ENCODE measurements around the gene ENDOG.

The ENDOG gene

DNA sequence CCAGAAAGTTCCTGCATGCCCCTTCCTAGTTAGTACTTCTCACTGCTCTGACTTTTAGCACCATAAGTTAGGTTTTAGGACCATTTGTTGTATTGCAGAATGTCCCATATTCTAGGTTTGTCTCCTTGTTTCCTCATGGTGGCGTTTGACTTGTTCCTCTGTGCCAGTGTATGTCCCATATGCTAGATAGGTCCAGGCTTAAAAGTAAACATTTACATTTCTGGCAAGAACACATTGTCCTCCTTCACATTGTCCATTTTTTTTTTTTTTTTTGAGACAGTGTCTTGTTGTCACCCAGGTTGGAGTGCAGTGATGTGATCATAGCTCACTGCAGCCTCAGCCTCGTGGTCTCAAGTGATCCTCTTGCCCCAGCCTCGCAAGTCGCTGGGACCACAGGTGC is 15.8 kb upstream of the ENDOG start:
- DNase-seq: no peak

DNA sequence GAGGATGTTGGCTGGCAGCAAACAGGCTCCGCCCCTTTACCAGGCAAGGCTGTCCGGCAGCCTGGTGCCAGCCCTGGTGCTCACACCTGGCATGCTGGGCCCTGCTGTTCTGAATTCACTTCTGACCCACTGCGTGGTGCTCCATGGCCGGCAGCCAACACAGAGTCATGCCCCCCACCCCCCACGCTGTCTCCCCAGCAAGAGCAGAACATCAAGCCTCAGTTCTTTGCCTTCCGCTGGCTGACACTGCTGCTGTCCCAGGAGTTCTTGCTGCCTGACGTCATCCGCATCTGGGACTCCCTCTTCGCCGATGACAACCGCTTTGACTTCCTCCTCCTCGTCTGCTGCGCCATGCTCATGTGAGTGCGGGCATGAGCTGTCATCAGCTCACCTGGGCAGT is 12.6 kb upstream of the ENDOG start:
- no peak for DNase-seq

DNA sequence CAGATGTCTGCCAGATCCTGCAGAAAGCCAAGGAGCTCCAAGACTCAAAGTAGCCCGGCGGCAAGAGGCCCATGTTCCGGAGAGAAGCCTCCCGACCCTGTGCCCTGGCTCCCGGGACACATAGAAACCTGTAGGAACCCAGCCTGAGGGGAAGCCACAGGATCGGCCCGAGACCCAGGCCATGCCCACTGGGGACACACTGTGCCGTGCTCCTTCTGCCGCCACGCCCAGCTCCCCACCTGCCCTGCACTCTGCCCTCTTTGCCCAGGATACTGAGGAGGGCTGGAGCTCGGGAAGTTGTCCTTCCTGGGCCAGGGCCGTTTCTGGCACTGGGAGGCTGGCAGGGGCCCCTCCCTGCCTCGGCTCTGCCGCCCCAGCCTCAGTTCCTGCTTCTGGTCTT is 10.5 kb upstream of the ENDOG start:
- DNase-seq: no peak

DNA sequence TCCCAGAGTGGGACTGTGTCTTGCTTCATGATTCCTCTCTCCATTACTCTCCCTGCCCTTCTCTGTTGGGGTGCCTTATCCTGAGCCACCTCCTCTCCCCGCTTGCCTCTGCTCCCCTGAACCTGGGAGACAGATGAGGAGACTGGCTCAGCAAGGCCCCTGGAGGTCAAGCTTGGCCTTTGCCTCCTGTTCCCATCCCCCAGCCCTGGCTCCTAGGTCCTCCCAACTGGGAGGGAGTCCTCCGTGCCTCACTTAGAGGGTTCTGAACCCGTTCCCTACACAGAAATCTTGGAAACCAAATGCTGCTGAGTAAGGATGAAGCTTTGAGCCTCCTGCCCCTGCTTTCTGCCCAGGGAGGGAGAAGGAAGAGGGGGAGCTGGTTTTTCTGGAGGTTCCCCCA is 9.8 kb upstream of the ENDOG start:
- DNase-seq: no peak

DNA sequence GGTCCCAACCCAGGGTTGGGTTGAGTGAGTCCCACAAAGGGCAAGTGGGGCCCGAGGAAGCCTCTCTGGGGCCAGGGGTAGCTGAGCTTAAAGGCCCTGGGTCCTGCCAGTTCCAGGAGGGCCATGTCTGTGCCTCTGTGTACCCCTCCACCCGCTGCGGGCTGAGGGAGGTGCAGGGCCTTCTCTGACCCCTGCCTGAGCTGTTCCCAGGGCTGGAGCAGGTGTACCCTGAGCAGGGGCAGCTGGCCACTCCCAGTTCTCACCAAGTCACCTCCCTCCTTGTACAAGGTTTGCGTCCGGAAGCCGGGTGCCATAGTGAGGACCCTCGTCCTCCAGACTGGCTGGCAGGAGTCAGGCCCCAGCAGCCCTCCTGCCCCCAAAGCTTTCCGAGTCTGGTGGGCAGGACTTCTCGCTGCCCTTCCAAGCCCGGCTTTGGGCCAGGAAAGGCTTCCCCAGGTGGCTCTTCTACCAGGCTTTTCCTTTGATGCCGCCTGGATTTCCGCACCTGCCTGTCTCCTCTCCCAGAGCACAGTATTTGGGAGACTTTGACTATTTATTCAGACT is 9.2 kb upstream of the ENDOG start:
- DNase-seq: no peak

DNA sequence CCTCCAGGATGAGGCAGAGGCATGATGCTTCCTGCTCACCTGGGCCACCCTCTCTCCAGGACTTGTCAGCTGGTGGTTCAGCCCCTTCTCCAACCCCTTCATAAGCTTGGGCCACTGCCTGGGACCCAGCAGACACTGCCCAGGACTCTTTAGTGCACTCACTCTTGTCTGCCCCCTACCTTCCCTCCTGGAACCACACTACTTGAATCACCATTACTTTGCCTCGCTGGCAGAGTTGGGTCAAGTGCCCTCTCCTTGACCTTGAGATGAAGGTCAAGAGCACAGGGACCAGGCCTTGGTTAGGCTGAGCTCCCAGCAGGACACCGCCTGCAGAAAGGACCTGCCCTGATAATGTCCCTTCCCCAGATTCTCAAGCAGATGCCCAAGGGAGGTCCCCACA is 8.5 kb upstream of the ENDOG start:
- DNase-seq: no peak

DNA sequence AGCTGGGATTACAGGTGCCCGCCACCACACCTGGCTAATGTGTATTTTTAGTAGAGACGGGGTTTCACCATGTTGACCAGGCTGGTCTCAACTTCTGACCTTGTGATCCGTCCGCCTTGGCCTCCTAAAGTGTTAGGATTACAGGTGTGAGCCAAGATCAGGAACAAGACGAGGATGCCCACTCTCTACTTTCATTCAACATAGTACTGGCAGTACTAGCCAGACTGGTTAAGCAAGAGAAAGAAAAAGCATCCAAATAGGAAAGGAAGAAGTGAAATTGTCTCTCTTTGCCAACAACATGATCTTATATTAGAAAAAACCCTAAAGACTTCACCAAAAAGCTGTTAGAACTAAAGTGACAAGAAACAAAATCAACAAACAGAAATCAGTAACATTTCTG is 7.4 kb upstream of the ENDOG start:
- no peak for DNase-seq

DNA sequence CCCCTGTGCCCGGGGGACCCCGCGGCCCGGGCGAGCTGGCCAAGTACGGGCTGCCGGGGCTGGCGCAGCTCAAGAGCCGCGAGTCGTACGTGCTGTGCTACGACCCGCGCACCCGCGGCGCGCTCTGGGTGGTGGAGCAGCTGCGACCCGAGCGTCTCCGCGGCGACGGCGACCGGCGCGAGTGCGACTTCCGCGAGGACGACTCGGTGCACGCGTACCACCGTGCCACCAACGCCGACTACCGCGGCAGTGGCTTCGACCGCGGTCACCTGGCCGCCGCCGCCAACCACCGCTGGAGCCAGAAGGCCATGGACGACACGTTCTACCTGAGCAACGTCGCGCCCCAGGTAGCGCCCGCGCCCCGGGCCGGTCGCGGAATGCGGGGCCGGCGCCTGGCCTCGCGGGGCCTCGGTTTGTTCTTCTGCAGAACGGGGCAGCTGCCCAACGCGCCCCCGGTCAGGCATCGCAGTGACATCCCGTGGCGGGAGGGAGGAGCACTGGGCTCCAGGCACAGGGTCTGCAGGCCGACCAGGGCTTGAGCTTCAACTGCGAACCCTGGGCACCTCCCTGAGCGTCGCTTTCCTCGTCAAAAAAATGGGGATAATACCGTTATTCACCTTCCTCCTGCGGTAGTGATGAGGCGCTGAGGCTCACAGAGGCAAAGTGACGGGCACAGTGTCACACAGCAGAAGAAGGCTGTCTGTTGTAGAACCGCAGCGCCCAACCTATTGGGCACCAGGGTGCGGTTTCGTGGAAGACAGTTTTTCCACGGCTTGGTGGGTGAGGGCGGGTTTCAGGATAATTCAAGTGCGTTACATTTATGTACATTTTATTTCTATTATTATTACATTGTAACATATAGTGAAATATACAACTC is 777 bp downstream of the ENDOG start:
- DNase-seq: no peak

DNA sequence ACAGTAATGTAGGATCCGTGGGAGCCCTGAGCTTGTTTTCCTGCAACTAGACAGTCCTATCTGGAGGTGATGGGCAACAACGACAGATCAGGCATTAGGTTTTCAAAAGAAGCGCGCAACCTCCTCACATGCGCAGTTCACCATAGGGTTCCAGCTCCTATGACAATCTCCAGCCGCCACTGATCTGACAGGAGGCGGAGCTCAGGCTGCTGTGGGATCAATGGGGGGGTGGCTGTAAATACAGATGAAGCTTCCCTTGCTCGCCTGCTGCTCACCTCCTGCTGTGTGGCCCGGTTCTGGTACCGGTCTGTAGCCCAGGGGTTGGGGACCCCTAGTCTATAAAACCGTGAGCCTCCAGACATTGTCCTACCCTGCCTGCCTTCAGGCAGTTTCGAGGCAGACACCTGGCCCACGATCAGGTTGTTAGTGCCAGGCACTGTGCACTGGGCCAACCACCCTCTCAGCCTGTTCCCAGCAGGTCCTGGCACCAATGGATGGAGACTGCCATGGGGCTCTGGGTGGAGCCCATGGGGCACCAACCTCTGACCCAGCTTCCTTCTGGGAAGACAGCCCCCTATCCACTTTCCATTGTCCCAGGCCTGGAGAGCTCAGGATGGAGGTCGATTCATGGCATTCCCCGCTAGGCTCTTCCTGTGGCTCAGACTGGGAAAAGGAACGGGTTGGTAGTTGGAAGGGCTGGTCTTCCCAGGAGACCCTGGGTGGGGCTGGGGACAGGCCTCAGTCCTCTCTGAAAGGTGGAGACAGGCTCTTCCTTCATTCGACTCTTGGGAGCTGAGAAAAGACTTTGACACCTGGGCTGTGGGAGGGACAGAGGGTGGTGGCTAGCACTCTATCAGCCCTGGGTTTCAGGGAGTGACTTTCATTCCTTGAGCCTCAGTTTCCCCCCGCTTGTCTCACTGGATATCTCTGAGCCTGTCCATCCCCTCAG is 1.7 kb downstream of the ENDOG start:
- DNase-seq: peak; percentile 68

DNA sequence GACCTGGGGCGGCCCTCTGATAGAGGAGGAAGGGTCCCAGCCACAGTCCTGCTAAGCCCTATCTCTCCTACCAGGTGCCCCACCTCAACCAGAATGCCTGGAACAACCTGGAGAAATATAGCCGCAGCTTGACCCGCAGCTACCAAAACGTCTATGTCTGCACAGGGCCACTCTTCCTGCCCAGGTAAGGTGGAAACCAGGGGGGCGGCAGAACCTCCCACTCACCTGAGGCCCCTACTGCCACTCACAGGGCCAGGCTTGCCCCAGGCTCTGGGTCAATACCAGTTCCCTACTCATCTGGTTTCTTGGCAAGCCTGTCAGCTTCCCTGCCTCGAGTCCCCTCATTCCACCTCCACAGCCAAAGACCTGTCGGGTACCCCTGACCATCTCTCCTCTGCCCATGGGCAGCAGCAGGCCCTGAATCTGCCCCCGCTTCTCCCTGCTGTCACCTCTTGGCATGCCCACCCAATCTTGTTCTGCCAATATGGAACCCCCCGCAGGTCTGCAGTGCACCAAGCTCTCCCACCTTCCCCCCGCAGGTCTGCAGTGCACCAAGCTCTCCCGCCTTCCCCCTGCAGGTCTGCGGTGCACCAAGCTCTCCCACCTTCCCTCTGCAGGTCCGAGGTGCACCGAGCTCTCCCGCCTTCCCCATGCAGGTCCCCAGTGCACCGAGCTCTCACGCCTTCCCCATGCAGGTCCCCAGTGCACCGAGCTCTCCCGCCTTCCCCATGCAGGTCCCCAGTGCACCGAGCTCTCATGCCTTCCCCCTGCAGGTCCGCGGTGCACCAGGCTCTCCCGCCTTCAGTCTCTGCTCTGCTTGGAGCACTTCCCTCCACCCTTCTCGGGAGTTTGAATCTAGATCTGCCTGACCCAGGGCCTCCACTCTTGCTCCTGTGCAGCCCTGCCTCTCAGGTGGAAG is 2.6 kb downstream of the ENDOG start:
- DNase-seq: no peak

DNA sequence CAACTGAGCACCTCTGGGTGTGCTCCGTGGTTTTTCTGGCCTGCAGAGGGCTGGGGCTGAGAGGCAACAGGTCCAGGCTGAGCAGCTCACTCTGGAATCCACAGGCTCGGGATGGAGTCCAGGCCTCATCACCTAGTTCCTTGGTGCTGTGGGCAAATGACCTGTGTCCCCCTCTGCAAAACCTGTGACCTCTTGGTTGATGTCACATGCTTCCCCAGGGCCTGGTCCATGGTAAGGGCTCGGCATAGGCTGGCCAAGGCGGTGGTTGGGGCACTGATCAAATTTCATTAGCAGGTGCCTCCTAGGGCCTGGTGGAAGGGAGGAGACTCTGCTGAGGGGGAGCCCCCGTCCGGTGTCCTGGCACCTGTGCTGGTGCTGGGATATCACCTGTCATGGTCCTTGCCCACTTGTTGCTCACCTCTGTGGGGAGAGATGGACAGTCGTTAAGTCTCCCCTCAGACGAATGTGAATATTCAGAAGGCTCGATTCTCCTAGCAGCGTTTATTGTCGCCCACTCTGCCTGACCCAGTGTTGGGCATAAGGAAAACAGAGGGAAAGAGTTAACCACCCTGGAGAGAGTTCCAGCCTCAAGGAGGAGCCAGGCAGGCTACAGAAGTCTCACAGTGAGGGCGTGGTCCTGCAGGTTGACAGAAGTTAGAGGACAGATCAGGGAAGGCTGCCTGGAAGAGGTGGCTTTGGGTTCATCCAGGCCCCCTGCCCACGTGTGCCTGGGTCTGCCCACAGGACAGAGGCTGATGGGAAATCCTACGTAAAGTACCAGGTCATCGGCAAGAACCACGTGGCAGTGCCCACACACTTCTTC is 3.5 kb downstream of the ENDOG start:
- DNase-seq: no peak

DNA sequence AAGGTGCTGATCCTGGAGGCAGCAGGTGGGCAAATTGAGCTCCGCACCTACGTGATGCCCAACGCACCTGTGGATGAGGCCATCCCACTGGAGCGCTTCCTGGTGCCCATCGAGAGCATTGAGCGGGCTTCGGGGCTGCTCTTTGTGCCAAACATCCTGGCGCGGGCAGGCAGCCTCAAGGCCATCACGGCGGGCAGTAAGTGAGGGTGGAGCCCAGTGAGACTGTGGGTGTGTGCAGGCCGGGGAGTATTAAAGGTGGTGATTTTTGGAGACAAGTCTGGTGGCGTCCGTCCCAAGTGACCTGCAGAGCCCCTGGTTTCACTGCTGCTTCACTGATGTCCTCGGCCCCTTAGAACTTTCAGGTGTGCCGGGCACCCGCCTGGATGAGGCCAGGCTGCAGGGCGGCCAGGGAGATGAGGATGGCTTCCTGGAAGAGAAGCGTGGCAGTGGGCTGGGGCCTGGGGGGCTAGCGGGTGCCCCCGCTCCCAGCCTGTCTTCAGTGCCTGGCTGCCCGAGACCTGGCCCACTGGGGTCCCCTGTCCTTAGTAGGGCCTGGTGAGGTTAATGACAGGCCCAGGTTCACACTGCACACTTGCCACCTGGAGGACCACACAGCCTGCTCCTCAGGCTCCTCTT is 4.2 kb downstream of the ENDOG start:
- no peak for DNase-seq

DNA sequence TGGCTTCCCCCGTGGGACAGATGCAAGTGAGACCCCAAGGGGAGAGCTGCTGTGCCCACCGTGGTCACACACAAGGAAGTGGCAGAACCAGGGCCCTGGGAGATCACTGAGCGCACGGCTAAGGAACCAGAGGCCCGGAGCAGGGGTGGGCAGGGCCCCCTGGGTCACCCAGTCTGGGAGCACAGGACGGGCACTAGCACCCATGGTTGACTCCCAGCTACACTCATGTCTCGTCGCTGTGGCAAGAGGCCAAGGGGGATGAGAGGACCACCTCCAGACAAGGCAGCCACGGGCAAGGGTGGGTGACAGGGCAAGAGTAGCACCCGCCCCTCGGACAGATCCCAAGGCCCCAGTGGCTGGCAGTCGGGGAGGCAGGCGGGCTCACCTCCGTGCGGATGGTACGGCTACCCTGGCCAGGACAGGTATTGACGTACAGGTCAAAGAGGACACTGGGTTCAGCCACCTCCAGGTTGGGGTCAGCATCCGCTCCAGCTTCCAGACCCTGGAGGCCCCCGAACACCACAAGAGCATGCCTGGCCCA is 5.1 kb downstream of the ENDOG start:
- DNase-seq: no peak

DNA sequence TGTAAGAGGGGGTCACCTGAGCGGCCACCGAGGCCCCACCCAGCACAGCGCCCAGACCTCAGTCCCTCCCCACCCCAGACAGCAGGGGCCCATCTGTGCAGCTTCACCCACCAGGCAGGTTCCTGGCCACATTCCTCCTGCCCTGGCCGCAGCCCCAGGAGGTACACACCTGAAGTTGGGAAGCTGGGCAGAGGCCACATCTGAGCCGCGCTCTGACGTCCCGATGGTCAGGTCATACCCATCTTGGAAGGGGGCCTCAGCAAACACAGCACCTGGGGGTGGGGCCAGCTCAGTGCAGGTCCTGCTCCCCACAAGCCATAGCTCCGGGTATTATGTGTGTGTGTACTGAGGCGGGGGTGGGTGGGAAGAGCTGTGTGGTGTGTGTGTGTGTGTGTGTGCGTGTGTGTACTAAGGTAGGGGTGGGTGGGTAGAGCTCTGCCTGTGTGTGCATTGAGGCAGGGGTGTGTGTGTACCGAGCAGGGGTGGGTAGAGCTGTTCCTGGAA is 5.7 kb downstream of the ENDOG start:
- no peak for DNase-seq

DNA sequence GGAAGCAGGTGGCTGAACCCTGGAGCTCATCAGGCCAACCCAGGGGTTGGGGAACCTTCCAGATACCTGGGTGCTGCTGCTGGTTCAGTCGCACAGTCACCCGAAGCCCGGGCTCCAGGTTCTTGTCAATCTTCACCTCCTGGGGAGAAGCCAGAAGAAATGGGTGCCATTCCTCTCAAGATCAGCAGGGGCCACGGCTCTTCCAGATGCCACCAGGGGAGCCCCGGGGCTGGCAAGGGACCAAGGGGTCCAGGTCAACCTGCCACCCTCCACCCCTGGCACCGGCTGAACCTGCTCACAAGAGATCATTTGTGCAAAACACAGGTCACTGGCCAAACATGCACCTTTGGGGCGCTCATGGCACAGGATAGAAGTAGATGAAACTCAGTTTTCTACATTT is 6.6 kb downstream of the ENDOG start:
- no peak for DNase-seq

DNA sequence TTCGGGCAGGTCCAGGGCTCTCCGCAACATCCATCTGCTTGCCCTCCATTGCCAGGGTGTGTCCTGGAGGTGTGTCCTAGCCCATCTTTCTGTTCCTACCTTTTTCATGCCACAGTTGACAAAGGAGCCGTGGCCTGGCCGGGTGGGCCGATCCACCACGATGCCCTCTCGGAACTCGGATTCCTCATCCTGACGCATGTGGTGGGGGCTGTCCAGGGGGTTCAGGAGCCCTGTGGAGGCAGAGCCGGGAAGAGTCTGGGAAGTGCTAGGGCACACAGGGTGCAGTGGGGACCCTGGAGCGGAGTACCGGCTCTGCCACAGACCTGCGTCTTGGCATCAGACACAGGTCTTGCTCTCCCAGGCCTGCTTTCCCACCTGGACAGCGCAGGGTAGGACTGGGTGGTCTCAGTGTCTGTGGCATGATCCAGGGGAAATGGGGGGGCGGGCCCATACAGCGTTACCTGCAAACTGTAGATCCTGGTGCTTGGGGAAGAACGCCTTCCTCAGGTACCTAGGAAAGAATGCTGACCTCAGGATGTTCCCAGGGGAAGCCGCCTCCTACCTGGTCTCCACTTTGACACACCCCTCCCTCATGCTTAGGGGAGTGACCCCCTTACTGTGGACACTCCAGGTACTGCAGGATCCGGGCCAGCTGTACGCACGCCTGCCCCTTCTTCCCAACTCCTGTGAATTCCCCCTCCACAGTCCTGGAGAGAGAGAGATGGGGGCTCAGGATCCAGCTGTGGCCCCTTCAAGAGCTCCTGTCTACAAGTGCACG is 7.8 kb downstream of the ENDOG start:
- DNase-seq: no peak

DNA sequence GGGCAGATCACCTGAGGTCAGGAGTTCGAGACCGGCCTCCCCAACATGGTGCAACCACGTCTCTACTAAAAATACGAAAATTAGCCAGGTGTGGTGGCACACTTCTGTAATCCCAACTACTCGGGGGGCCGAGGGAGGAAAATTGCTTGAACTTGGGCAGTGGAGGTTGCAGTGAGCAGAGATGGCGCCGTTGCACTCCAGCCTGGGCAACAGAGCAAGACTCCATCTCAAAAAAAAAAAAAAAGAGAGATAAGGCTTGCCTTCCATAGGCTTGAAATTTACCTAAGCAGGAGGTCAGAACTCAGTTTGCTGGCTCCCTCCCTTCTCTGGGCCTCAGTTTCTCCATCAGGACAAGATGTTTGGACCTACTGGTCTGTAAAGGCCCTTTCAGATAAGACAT is 10.0 kb downstream of the ENDOG start:
- no peak for DNase-seq

DNA sequence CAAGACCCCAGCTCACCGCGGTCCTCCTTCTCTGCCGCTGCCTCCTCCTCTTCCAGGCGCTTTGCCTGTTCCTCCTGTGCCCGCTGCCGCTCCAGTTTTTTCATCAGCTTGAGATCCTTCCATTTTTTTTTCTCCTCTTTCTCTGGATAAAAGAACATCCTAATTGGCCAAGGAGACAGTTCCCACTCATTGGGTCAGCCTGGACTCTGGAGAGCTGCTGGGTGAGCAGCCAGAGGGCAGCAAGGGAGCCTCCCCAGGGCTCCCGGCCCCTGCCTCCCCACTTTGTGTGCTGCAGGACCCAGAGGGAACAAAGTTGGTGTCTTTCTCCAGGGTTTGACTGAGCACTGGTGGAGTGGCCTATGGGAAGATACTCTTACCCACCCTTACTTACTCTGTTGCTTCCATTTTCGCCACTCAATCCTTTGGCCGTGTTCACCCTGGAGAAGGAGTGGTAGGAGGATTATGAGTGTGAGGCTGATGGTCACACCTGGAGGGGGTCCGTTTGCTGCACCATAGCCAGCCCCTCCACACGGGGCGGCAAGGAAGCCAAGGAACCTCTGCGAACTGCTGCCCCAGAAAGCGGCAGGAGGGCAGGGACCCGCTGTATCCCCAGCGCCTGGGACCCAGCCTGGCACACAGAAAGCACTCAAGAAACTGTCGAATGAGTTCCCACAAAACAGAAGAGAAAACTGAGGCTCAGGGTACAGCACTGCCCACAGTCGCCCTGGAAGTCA is 10.6 kb downstream of the ENDOG start:
- no peak for DNase-seq
